ENCODE data around the gene G2E3. TPM values are rescaled to one million over a fixed set of nuclear protein-coding genes. Genes with fewer than 3 reads are reported as not detected.
A peak's percentile ranks its signal among the peaks of the same experiment; 100 is the strongest.

Gene G2E3
- total and polyA plus RNA-seq, 2 donors (not counting 1 experiment from before 2014, with no cell fraction given): 13.0 to 14.7 TPM

GRCh38 chr14:30528778-30529642 lies 29.9 kb upstream of the G2E3 start:
- Histone ChIP-seq H3K27me3 (ENCODE audit: control insufficient read depth, insufficient read depth, low read length) (no peaks in the 10 kb centered on the region), H3K4me2 (ENCODE audit: extremely low read depth, insufficient read depth, low read length) (no peak overlapping the region), H4K20me1 (ENCODE audit: control insufficient read depth, extremely low read depth, insufficient read depth, low read length) (no peaks in the 10 kb centered on the region), H3K4me3 (replicated peaks in 1 of 4; ENCODE audit: control extremely low read depth in 1 of 4, insufficient read depth in 1 of 4, low read depth in 3 of 4, low read length in 4 of 4) (no peak overlapping the region), H3K4me1 (ENCODE audit: control insufficient read depth, extremely low read depth, insufficient read depth, low read length) (no peaks in the 10 kb centered on the region), H3K36me3 (ENCODE audit: control insufficient read depth, insufficient read depth, low read length) (no peaks in the 10 kb centered on the region), H3K79me2 (ENCODE audit: control insufficient read depth, insufficient read depth, low read length) (no peaks in the 10 kb centered on the region), H2AFZ (ENCODE audit: low read length) (no peak overlapping the region), H3K9me3 (ENCODE audit: control insufficient read depth, insufficient read depth, low read depth, low read length) (no peaks in the 10 kb centered on the region), H3K27ac (ENCODE audit: insufficient read depth, low read length) (no peak overlapping the region), H3K9ac (ENCODE audit: insufficient read depth, low read length) (no peak overlapping the region)
- no peak for DNase-seq (ENCODE audit: low read depth in 2 of 2)
- TF ChIP-seq EZH2 (IDR thresholded peaks at IDR 0.05; ENCODE audit: low read length, missing control alignments) (no peak), CTCF (conservative IDR thresholded peaks at IDR 0.05 in 1 of 2, IDR thresholded peaks at IDR 0.05 in 1 of 2; ENCODE audit: low read depth in 1 of 2, low read length in 2 of 2) (no peak)

- no peaks in the 10 kb centered on the region for H3K9me3 ChIP-seq (ENCODE audit: control insufficient read depth, insufficient read depth, low read depth, low read length)
- TF ChIP-seq EZH2 (IDR thresholded peaks at IDR 0.05; ENCODE audit: low read length, missing control alignments) (no peak), CTCF (conservative IDR thresholded peaks at IDR 0.05 in 1 of 2, IDR thresholded peaks at IDR 0.05 in 1 of 2; ENCODE audit: low read depth in 1 of 2, low read length in 2 of 2) (no peak)
- DNase-seq (ENCODE audit: low read depth in 2 of 2): peak in 1 of 2 donors; percentile 17
- H3K4me1 ChIP-seq (ENCODE audit: control insufficient read depth, extremely low read depth, insufficient read depth, low read length): no peaks in the 10 kb centered on the region
- no peak overlapping the region for H3K4me3 ChIP-seq (replicated peaks in 1 of 4; ENCODE audit: control extremely low read depth in 1 of 4, insufficient read depth in 1 of 4, low read depth in 3 of 4, low read length in 4 of 4)
- no peaks in the 10 kb centered on the region for H3K27me3 ChIP-seq (ENCODE audit: control insufficient read depth, insufficient read depth, low read length)
- H3K9ac ChIP-seq (ENCODE audit: insufficient read depth, low read length): no peak overlapping the region
- H4K20me1 ChIP-seq (ENCODE audit: control insufficient read depth, extremely low read depth, insufficient read depth, low read length): no peaks in the 10 kb centered on the region
- no peak overlapping the region for H3K27ac ChIP-seq (ENCODE audit: insufficient read depth, low read length)
- no peak overlapping the region for H3K4me2 ChIP-seq (ENCODE audit: extremely low read depth, insufficient read depth, low read length)
- no peak overlapping the region for H2AFZ ChIP-seq (ENCODE audit: low read length)
- no peaks in the 10 kb centered on the region for H3K79me2 ChIP-seq (ENCODE audit: control insufficient read depth, insufficient read depth, low read length)
- no peaks in the 10 kb centered on the region for H3K36me3 ChIP-seq (ENCODE audit: control insufficient read depth, insufficient read depth, low read length)
Measured at GRCh38 chr14:30532264-30532663, 26.7 kb upstream of the G2E3 start.

GRCh38 chr14:30533126-30533525 lies 25.8 kb upstream of the G2E3 start:
- Histone ChIP-seq H3K4me2 (ENCODE audit: extremely low read depth, insufficient read depth, low read length) (no peak overlapping the region), H3K79me2 (ENCODE audit: control insufficient read depth, insufficient read depth, low read length) (no peaks in the 10 kb centered on the region), H3K27me3 (ENCODE audit: control insufficient read depth, insufficient read depth, low read length) (no peaks in the 10 kb centered on the region), H3K9me3 (ENCODE audit: control insufficient read depth, insufficient read depth, low read depth, low read length) (no peaks in the 10 kb centered on the region), H3K27ac (ENCODE audit: insufficient read depth, low read length) (no peak overlapping the region), H3K9ac (ENCODE audit: insufficient read depth, low read length) (no peak overlapping the region), H3K4me1 (ENCODE audit: control insufficient read depth, extremely low read depth, insufficient read depth, low read length) (no peaks in the 10 kb centered on the region), H4K20me1 (ENCODE audit: control insufficient read depth, extremely low read depth, insufficient read depth, low read length) (no peaks in the 10 kb centered on the region), H2AFZ (ENCODE audit: low read length) (no peak overlapping the region), H3K4me3 (replicated peaks in 1 of 4; ENCODE audit: control extremely low read depth in 1 of 4, insufficient read depth in 1 of 4, low read depth in 3 of 4, low read length in 4 of 4) (no peak overlapping the region), H3K36me3 (ENCODE audit: control insufficient read depth, insufficient read depth, low read length) (no peaks in the 10 kb centered on the region)
- DNase-seq (ENCODE audit: low read depth in 2 of 2): no peak
- TF ChIP-seq EZH2 (IDR thresholded peaks at IDR 0.05; ENCODE audit: low read length, missing control alignments) (no peak), CTCF (conservative IDR thresholded peaks at IDR 0.05 in 1 of 2, IDR thresholded peaks at IDR 0.05 in 1 of 2; ENCODE audit: low read depth in 1 of 2, low read length in 2 of 2) (no peak)

Measured in fibroblast of lung (primary cell).